IMR-90 (cell line): ENCODE results near the gene HLA-DRB1. TPM values are rescaled to one million over a fixed set of nuclear protein-coding genes. Genes with fewer than 3 reads are reported as not detected.

Experiments
- ATAC-seq: fragments of 200-7000 bp; cut with Tn5 transposase; 2 replicates; pipeline ENCODE4 v1.9.1; 2020; ENCODE audit warnings: low read depth, mild to moderate bottlenecking, moderate library complexity
- BruUV-seq: library from RNA; stranded (reverse); fragments of 400-500 nt; replicated peaks from 2 replicates; lab custom pipeline; 2021; lab: Mats Ljungman, UMichigan
- CTCF ChIA-PET: fragments of 300-600 bp; formaldehyde crosslinking; extraction: SDS; loops from one replicate; lab custom pipeline; 2021; ENCODE audit warnings: antibody characterized with exemption; lab: Yijun Ruan, JAX
- POLR2A ChIA-PET: fragments of 300-600 bp; sonication (Branson Sonifier 250); formaldehyde crosslinking; loops from one replicate; lab custom pipeline; 2022; ENCODE audit warnings: antibody characterized with exemption; ENCODE audit not compliant: unreplicated experiment; lab: Charles Lee
- DNase-seq: peaks from one replicate; pipeline ENCODE4 v3.0.0; 2013
- H2AFZ ChIP-seq: replicated peaks from 2 replicates; pipeline ENCODE3; 2013; ENCODE audit warnings: low read length, mild to moderate bottlenecking; ENCODE audit not compliant: poor library complexity
- H2AK5ac ChIP-seq: 2 replicates; pipeline ENCODE4 v1.6.1; 2013; ENCODE audit warnings: low read depth, low read length, inconsistent platforms
- H2AK9ac ChIP-seq: replicated peaks from 2 replicates; pipeline ENCODE3; 2013; ENCODE audit warnings: mild to moderate bottlenecking, low read depth, low read length, moderate library complexity; ENCODE audit not compliant: poor library complexity
- H2BK120ac ChIP-seq: 2 replicates; pipeline ENCODE4 v1.6.1; 2013; ENCODE audit warnings: low read depth, low read length, inconsistent platforms
- H2BK15ac ChIP-seq: 3 replicates; pipeline ENCODE4 v1.6.1; 2013; ENCODE audit warnings: low read depth, low read length, inconsistent platforms
- H2BK20ac ChIP-seq: 2 replicates; pipeline ENCODE4 v1.6.1; 2013; ENCODE audit warnings: low read depth, mild to moderate bottlenecking, inconsistent platforms, low read length, moderate library complexity
- H2BK5ac ChIP-seq: 2 replicates; pipeline ENCODE4 v1.6.1; 2013; ENCODE audit warnings: mild to moderate bottlenecking, low read depth, low read length, inconsistent platforms; ENCODE audit not compliant: poor library complexity, severe bottlenecking
- H3K14ac ChIP-seq: replicated peaks from 2 replicates; pipeline ENCODE4 v1.6.1; 2013; ENCODE audit warnings: low read depth, low read length, inconsistent platforms
- H3K18ac ChIP-seq: 2 replicates; pipeline ENCODE4 v1.6.1; 2013; ENCODE audit warnings: low read depth, low read length, control low read depth
- H3K23ac ChIP-seq: 2 replicates; pipeline ENCODE4 v1.6.1; 2013; ENCODE audit warnings: low read depth, low read length, inconsistent platforms
- H3K27ac ChIP-seq: 2 replicates; pipeline ENCODE4 v1.5.1; 2013; ENCODE audit warnings: mild to moderate bottlenecking, control low read depth, low read length; ENCODE audit not compliant: insufficient read depth
- H3K27me3 ChIP-seq: 2 replicates; pipeline ENCODE4 v1.6.1; 2013; ENCODE audit warnings: low read length; ENCODE audit not compliant: control insufficient read depth, insufficient read depth
- H3K36me3 ChIP-seq: 2 replicates; pipeline ENCODE4 v1.6.1; 2013; ENCODE audit warnings: low read length, mixed read lengths; ENCODE audit not compliant: control insufficient read depth, insufficient read depth
- H3K4ac ChIP-seq: 2 replicates; pipeline ENCODE4 v1.6.1; 2013; ENCODE audit warnings: low read depth, low read length, inconsistent platforms
- H3K4me1 ChIP-seq: 2 replicates; pipeline ENCODE4 v1.6.1; 2013; ENCODE audit warnings: low read length, mixed read lengths; ENCODE audit not compliant: control insufficient read depth, insufficient read depth
- H3K4me2 ChIP-seq: 2 replicates; pipeline ENCODE4 v1.6.1; 2013; ENCODE audit warnings: low read depth, mild to moderate bottlenecking, control low read depth, low read length, moderate library complexity
- H3K4me3 ChIP-seq: 2 replicates; pipeline ENCODE4 v1.5.1; 2013; ENCODE audit warnings: low read depth, mild to moderate bottlenecking, control low read depth, low read length, moderate library complexity; ENCODE audit not compliant: insufficient read depth
- H3K56ac ChIP-seq: 2 replicates; pipeline ENCODE4 v1.6.1; 2013; ENCODE audit warnings: low read length, inconsistent platforms; ENCODE audit not compliant: insufficient read depth; ENCODE audit errors: extremely low read depth
- H3K79me1 ChIP-seq, 2 experiments: 2 replicates each; pipeline ENCODE4 v1.6.1; 2013; ENCODE audit warnings: low read length in 2 of 2, inconsistent platforms in 1 of 2, low read depth in 1 of 2
- H3K9ac ChIP-seq: 2 replicates; pipeline ENCODE4 v1.6.1; 2013; ENCODE audit warnings: low read depth, low read length, control low read depth
- H3K9me1 ChIP-seq: 2 replicates; pipeline ENCODE4 v1.6.1; 2013; ENCODE audit warnings: low read length, inconsistent platforms; ENCODE audit not compliant: insufficient read depth
- H3K9me3 ChIP-seq: 2 replicates; pipeline ENCODE4 v1.6.1; 2013; ENCODE audit warnings: low read length; ENCODE audit not compliant: control insufficient read depth, insufficient read depth
- H4K20me1 ChIP-seq: 2 replicates; pipeline ENCODE4 v1.6.1; 2013; ENCODE audit warnings: low read length, inconsistent platforms; ENCODE audit not compliant: insufficient read depth
- H4K5ac ChIP-seq: 2 replicates; pipeline ENCODE4 v1.6.1; 2013; ENCODE audit warnings: mild to moderate bottlenecking, low read depth, low read length, control low read depth
- H4K8ac ChIP-seq, 2 experiments: 2 replicates each; pipeline ENCODE4 v1.6.1; 2013; ENCODE audit warnings: low read depth in 2 of 2, low read length in 2 of 2, control low read depth in 1 of 2, inconsistent platforms in 1 of 2
- H4K91ac ChIP-seq: 2 replicates; pipeline ENCODE4 v1.6.1; 2013; ENCODE audit warnings: low read depth, low read length, inconsistent platforms; ENCODE audit not compliant: insufficient read depth
- BHLHE40 ChIP-seq: fragments of 150-350 bp; IDR thresholded peaks from 2 replicates; pipeline ENCODE4 v1.6.1; 2016; ENCODE audit warnings: mild to moderate bottlenecking, low read depth, low read length
- CEBPB ChIP-seq: IDR thresholded peaks from 2 replicates; pipeline ENCODE4 v1.6.1; 2012; ENCODE audit warnings: low read depth, low read length, improper control_type of control experiment
- CHD1 ChIP-seq: IDR thresholded peaks from 2 replicates; pipeline ENCODE4 v1.6.1; 2012; ENCODE audit warnings: low read depth, low read length, improper control_type of control experiment
- FOS ChIP-seq: fragments of 150-350 bp; IDR thresholded peaks from 2 replicates; pipeline ENCODE4 v1.6.1; 2016; ENCODE audit warnings: low read depth, low read length
- MAFK ChIP-seq: IDR thresholded peaks from 2 replicates; pipeline ENCODE4 v1.6.1; 2012; ENCODE audit warnings: low read depth, low read length, improper control_type of control experiment
- MAZ ChIP-seq: IDR thresholded peaks from 2 replicates; pipeline ENCODE4 v1.6.1; 2012; ENCODE audit warnings: low read depth, mild to moderate bottlenecking, low read length, improper control_type of control experiment, moderate library complexity, borderline replicate concordance
- MXI1 ChIP-seq: IDR thresholded peaks from 2 replicates; pipeline ENCODE4 v1.6.1; 2012; ENCODE audit warnings: low read depth, mild to moderate bottlenecking, low read length, moderate library complexity, borderline replicate concordance
- POLR2A ChIP-seq: IDR thresholded peaks from 2 replicates; pipeline ENCODE4 v1.6.1; 2012; ENCODE audit warnings: mild to moderate bottlenecking, low read depth, low read length
- RAD21 ChIP-seq: IDR thresholded peaks from 2 replicates; pipeline ENCODE4 v1.6.1; 2012; ENCODE audit warnings: low read length, improper control_type of control experiment
- RCOR1 ChIP-seq: IDR thresholded peaks from 2 replicates; pipeline ENCODE4 v1.6.1; 2012; ENCODE audit warnings: mild to moderate bottlenecking, low read length, improper control_type of control experiment; ENCODE audit not compliant: insufficient replicate concordance
- RFX5 ChIP-seq: IDR thresholded peaks from 2 replicates; pipeline ENCODE4 v1.8.0; 2012; ENCODE audit warnings: low read depth, mild to moderate bottlenecking, low read length, moderate library complexity
- SMC3 ChIP-seq: fragments of 150-350 bp; IDR thresholded peaks from 2 replicates; pipeline ENCODE4 v1.6.1; 2016; ENCODE audit warnings: low read depth, mild to moderate bottlenecking, antibody characterized with exemption, low read length, moderate library complexity
- WGBS, 2 experiments: methylation state at CpG; one replicate each; pipeline versions ENCODE4 v1.1.5 to v1.1.7; 2013; ENCODE audit warnings: missing lambda C conversion rate in 2 of 2; ENCODE audit not compliant: insufficient read length in 1 of 2; ENCODE audit errors: extremely low coverage in 2 of 2; 5-methylcytosine and 5-hydroxymethylcytosine counted together
- dilution Hi-C: fragments of 300-500 bp; cut with HindIII; formaldehyde crosslinking; loops from one replicate; pipeline ENCODE4 v1.14.3; 2018; ENCODE audit warnings: low sequenced_read_pairs; ENCODE audit not compliant: unreplicated experiment
- in situ Hi-C: fragments of 300-500 bp; cut with MboI; formaldehyde crosslinking; loops from 3 replicates; pipeline ENCODE4 v1.14.3; 2019; ENCODE audit warnings: low sequenced_read_pairs, inconsistent platforms, mixed read lengths
- intact Hi-C: fragments of 100-400 bp; cut with micrococcal nuclease; formaldehyde crosslinking; loops from 2 replicates; pipeline ENCODE4 v1.10.0; 2022
- polyA plus RNA-seq, 3 experiments: library from polyadenylated mRNA; depleted of rRNA; stranded (reverse); fragments of >200 nt; gene quantifications; 2 replicates each; pipeline ENCODE4 v1.2.3, GENCODE V29; 2012; ENCODE audit warnings: low replicate concordance in 1 of 3
- total RNA-seq: library from RNA; depleted of rRNA; stranded (reverse); fragments of >200 nt; gene quantifications from 2 replicates; pipeline ENCODE4 v1.2.3, GENCODE V29; 2012
- TF ChIP-seq, protein P1 (sequence below): fragments of 150-350 bp; IDR thresholded peaks from 2 replicates; pipeline ENCODE4 v1.6.1; 2017; ENCODE audit warnings: mild to moderate bottlenecking, antibody characterized with exemption, low read length, low read depth
- TF ChIP-seq, protein P2 (sequence below): conservative IDR thresholded peaks from 2 replicates; pipeline ENCODE4 v1.5.1; 2012; ENCODE audit warnings: mild to moderate bottlenecking, low read depth, low read length, improper control_type of control experiment

Gene HLA-DRB1
- total and polyA plus RNA-seq, 2 of the 4 experiments (the other 2 are of a cell fraction): not detected

DNA sequence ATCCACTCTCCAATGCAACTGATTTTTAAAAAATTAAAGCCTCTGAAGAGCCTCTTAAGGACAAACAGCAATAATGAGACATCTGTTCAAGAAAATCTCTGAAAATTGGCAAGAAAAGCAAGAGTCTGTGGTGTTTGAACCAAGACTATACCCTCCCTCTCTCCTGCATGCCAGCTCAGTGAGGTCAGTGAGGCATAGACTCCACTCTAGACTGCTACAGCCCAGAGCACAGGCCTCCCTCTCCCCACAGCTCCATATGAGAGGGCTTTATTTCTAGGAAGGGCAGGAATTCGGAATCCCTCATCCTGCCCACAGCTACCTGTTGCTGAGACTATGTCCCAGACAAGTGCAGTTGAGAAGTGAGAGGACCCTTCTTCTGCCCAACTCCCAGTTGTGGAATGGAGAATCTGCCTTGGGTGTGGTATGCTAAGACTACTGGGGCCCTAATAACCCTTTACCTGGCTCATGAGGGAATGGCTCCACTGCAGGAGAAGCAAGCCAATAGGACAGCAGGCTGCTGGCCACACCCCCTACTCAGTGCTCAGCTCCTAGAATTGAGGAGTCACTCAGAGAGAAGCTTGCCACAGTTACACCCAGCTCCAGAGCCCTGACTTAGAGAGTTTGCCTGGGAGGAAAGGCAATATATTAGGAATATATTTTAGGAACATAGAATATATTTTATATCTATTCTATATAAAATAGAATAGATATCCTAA, 24.9 kb upstream of the HLA-DRB1 start:
- Histone ChIP-seq H2BK120ac (no peak overlapping the region), H3K4me3 (no peak overlapping the region), H3K56ac (no peak overlapping the region), H4K5ac (no peak overlapping the region), H4K8ac (no peak overlapping the region), H3K27me3 (no peaks in the 10 kb centered on the region), H2AFZ (no peak overlapping the region), H3K79me1 (no peaks in the 10 kb centered on the region), H4K20me1 (no peaks in the 10 kb centered on the region), H3K14ac (no peak overlapping the region), H3K18ac (no peak overlapping the region), H2BK5ac (no peak overlapping the region), H3K4me1 (no peaks in the 10 kb centered on the region), H4K91ac (no peak overlapping the region), H3K9me1 (no peaks in the 10 kb centered on the region), H3K4me2 (no peak overlapping the region), H2AK5ac (no peak overlapping the region), H3K23ac (no peak overlapping the region), H2AK9ac (no peak overlapping the region), H3K4ac (no peak overlapping the region), H2BK20ac (no peak overlapping the region), H3K27ac (no peak overlapping the region), H3K36me3 (no peaks in the 10 kb centered on the region), H3K9me3 (no peaks in the 10 kb centered on the region), H2BK15ac (no peak overlapping the region), H3K9ac (no peak overlapping the region)
- TF ChIP-seq CEBPB (no peak), RFX5 (no peak), MXI1 (no peak), POLR2A (no peak), SMC3 (no peak), MAFK (no peak), FOS (no peak), RCOR1 (no peak), BHLHE40 (no peak), MAZ (no peak), RAD21 (no peak), CHD1 (no peak)
- TF ChIP-seq, protein P1, sequence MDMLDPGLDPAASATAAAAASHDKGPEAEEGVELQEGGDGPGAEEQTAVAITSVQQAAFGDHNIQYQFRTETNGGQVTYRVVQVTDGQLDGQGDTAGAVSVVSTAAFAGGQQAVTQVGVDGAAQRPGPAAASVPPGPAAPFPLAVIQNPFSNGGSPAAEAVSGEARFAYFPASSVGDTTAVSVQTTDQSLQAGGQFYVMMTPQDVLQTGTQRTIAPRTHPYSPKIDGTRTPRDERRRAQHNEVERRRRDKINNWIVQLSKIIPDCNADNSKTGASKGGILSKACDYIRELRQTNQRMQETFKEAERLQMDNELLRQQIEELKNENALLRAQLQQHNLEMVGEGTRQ: no peak
- TF ChIP-seq, protein P2, sequence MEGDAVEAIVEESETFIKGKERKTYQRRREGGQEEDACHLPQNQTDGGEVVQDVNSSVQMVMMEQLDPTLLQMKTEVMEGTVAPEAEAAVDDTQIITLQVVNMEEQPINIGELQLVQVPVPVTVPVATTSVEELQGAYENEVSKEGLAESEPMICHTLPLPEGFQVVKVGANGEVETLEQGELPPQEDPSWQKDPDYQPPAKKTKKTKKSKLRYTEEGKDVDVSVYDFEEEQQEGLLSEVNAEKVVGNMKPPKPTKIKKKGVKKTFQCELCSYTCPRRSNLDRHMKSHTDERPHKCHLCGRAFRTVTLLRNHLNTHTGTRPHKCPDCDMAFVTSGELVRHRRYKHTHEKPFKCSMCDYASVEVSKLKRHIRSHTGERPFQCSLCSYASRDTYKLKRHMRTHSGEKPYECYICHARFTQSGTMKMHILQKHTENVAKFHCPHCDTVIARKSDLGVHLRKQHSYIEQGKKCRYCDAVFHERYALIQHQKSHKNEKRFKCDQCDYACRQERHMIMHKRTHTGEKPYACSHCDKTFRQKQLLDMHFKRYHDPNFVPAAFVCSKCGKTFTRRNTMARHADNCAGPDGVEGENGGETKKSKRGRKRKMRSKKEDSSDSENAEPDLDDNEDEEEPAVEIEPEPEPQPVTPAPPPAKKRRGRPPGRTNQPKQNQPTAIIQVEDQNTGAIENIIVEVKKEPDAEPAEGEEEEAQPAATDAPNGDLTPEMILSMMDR: no peak
- ATAC-seq (no peak), DNase-seq (no peak)
- BruUV-seq: no TSS peak
- WGBS, 2 experiments: no CpG with 5 or more reads among the region's 1 CpG
- intact Hi-C loops (no loop called here), dilution Hi-C loops (no loop called here), in situ Hi-C loops (no loop called here)
- CTCF ChIA-PET: no interaction called here
- POLR2A ChIA-PET: no interaction called here
